Activated naive CD4-positive, alpha-beta T cell (primary cell): ENCODE results near the gene TP73.

Experiments
- DNase-seq, 4 experiments: peaks; one replicate each; lab custom pipeline; 2025; lab: John Stamatoyannopoulos, UW

The TP73 gene

GRCh38 chr1:3689138-3689750 lies 36.9 kb downstream of the TP73 start:
- no peak for DNase-seq

- no peak for DNase-seq
These were observed 38.2 kb downstream of the TP73 start for GRCh38 chr1:3690282-3691065.

GRCh38 chr1:3691421-3692204 lies 39.3 kb downstream of the TP73 start:
- DNase-seq, result no peak

- DNase-seq, result no peak
These were observed 40.3 kb downstream of the TP73 start for GRCh38 chr1:3692598-3692997.

GRCh38 chr1:3693321-3693720 lies 41.0 kb downstream of the TP73 start:
- no peak for DNase-seq

GRCh38 chr1:3695326-3696217 lies 43.3 kb downstream of the TP73 start:
- DNase-seq, result peak in 2 of 4 experiments; percentile 11 to 24

- DNase-seq, result no peak
These were observed 44.4 kb downstream of the TP73 start for GRCh38 chr1:3696689-3697088.

GRCh38 chr1:3697104-3697503 lies 44.8 kb downstream of the TP73 start:
- no peak for DNase-seq

GRCh38 chr1:3697810-3698209 lies 45.5 kb downstream of the TP73 start:
- DNase-seq, result no peak

- no peak for DNase-seq
These were observed 46.5 kb downstream of the TP73 start for GRCh38 chr1:3698660-3699408.

- no peak for DNase-seq
These were observed 47.3 kb downstream of the TP73 start for GRCh38 chr1:3699596-3699995.

- DNase-seq, result no peak
These were observed 48.3 kb downstream of the TP73 start for GRCh38 chr1:3700631-3701030.

- DNase-seq, result no peak
These were observed 50.2 kb downstream of the TP73 start for GRCh38 chr1:3702528-3702927.

- DNase-seq, result no peak
These were observed 50.8 kb downstream of the TP73 start for GRCh38 chr1:3702990-3703728.

- no peak for DNase-seq
These were observed 51.6 kb downstream of the TP73 start for GRCh38 chr1:3703786-3704371.

GRCh38 chr1:3705341-3705950 lies 53.1 kb downstream of the TP73 start:
- DNase-seq, result no peak

GRCh38 chr1:3706651-3707297 lies 54.5 kb downstream of the TP73 start:
- no peak for DNase-seq

- DNase-seq, result no peak
These were observed 55.1 kb downstream of the TP73 start for GRCh38 chr1:3707298-3707938.

GRCh38 chr1:3707939-3708328 lies 55.6 kb downstream of the TP73 start:
- DNase-seq, result no peak
